IPS-15b (cell line): ENCODE data around the gene POP5.

Experiments used
- H3K27me3 ChIP-seq: one replicate; pipeline ENCODE4 v1.6.1; 2013; ENCODE audit warnings: low read length; ENCODE audit not compliant: control insufficient read depth, insufficient read depth
- H3K36me3 ChIP-seq: one replicate; pipeline ENCODE4 v1.6.1; 2013; ENCODE audit warnings: low read length; ENCODE audit not compliant: control insufficient read depth, insufficient read depth
- H3K4me1 ChIP-seq: one replicate; pipeline ENCODE4 v1.6.1; 2013; ENCODE audit warnings: mild to moderate bottlenecking, low read length; ENCODE audit not compliant: control insufficient read depth, insufficient read depth
- H3K4me3 ChIP-seq: one replicate; pipeline ENCODE4 v1.5.1; 2013; ENCODE audit warnings: low read depth, low read length
- H3K9ac ChIP-seq: one replicate; pipeline ENCODE4 v1.6.1; 2013; ENCODE audit warnings: low read depth, mild to moderate bottlenecking, low read length
- H3K9me3 ChIP-seq: one replicate; pipeline ENCODE4 v1.6.1; 2013; ENCODE audit warnings: mild to moderate bottlenecking, low read length; ENCODE audit not compliant: control insufficient read depth, insufficient read depth

Gene POP5

GRCh38 chr12:120546050-120546386 is 35.2 kb downstream of the POP5 start:
- peaks cover 5% of the 10 kb centered on the region for H3K36me3 ChIP-seq
- no peak overlapping the region for H3K4me3 ChIP-seq
- no peaks in the 10 kb centered on the region for H3K27me3 ChIP-seq
- H3K4me1 ChIP-seq: no peaks in the 10 kb centered on the region
- no peak overlapping the region for H3K9ac ChIP-seq
- no peaks in the 10 kb centered on the region for H3K9me3 ChIP-seq

GRCh38 chr12:120544691-120545090 is 36.5 kb downstream of the POP5 start:
- H3K9me3 ChIP-seq: no peaks in the 10 kb centered on the region
- H3K27me3 ChIP-seq: no peaks in the 10 kb centered on the region
- no peaks in the 10 kb centered on the region for H3K4me1 ChIP-seq
- no peak overlapping the region for H3K4me3 ChIP-seq
- peaks cover 5% of the 10 kb centered on the region for H3K36me3 ChIP-seq
- H3K9ac ChIP-seq: no peak overlapping the region

- Histone ChIP-seq H3K4me1 (peaks cover 6% of the 10 kb centered on the region), H3K4me3 (no peak overlapping the region), H3K27me3 (no peaks in the 10 kb centered on the region), H3K9me3 (no peaks in the 10 kb centered on the region), H3K36me3 (peaks cover 3% of the 10 kb centered on the region), H3K9ac (no peak overlapping the region)
Measured at GRCh38 chr12:120542166-120542565, 39.0 kb downstream of the POP5 start.

- Histone ChIP-seq H3K36me3 (peaks cover 3% of the 10 kb centered on the region), H3K9ac (no peak overlapping the region), H3K9me3 (no peaks in the 10 kb centered on the region), H3K4me1 (peaks cover 10% of the 10 kb centered on the region), H3K4me3 (no peak overlapping the region), H3K27me3 (no peaks in the 10 kb centered on the region)
Measured at GRCh38 chr12:120540445-120540844, 40.8 kb downstream of the POP5 start.

GRCh38 chr12:120539303-120539702 is 41.9 kb downstream of the POP5 start:
- H3K9me3 ChIP-seq: no peaks in the 10 kb centered on the region
- peaks cover 2% of the 10 kb centered on the region for H3K36me3 ChIP-seq
- H3K4me1 ChIP-seq: peaks cover 10% of the 10 kb centered on the region

GRCh38 chr12:120538281-120539156 is 42.7 kb downstream of the POP5 start:
- Histone ChIP-seq H3K4me3 (no peak overlapping the region), H3K4me1 (peaks cover 10% of the 10 kb centered on the region), H3K9me3 (no peaks in the 10 kb centered on the region), H3K9ac (peak overlapping the region; percentile 12), H3K27me3 (no peaks in the 10 kb centered on the region), H3K36me3 (no peaks in the 10 kb centered on the region)

More at GRCh38 chr12:120539303-120539702, 41.9 kb downstream of the POP5 start:
- Histone ChIP-seq H3K9ac (no peak overlapping the region), H3K4me3 (no peak overlapping the region), H3K27me3 (no peaks in the 10 kb centered on the region)

- Histone ChIP-seq H3K9ac (no peak overlapping the region), H3K27me3 (no peaks in the 10 kb centered on the region), H3K36me3 (no peaks in the 10 kb centered on the region), H3K4me1 (peaks cover 10% of the 10 kb centered on the region), H3K4me3 (no peak overlapping the region), H3K9me3 (no peaks in the 10 kb centered on the region)
Measured at GRCh38 chr12:120537856-120538220, 43.4 kb downstream of the POP5 start.

- H3K9ac ChIP-seq: no peak overlapping the region
- H3K4me3 ChIP-seq: peak overlapping the region; percentile 95
- no peaks in the 10 kb centered on the region for H3K9me3 ChIP-seq
- H3K36me3 ChIP-seq: no peaks in the 10 kb centered on the region
- H3K4me1 ChIP-seq: peaks cover 10% of the 10 kb centered on the region
- no peaks in the 10 kb centered on the region for H3K27me3 ChIP-seq
Measured at GRCh38 chr12:120536064-120536791, 45.0 kb downstream of the POP5 start.

- no peaks in the 10 kb centered on the region for H3K27me3 ChIP-seq
- H3K9ac ChIP-seq: peak overlapping the region; percentile 82
- H3K36me3 ChIP-seq: no peaks in the 10 kb centered on the region
- H3K9me3 ChIP-seq: no peaks in the 10 kb centered on the region
- peaks cover 10% of the 10 kb centered on the region for H3K4me1 ChIP-seq
- peak overlapping the region; percentile 95 for H3K4me3 ChIP-seq
Measured at GRCh38 chr12:120534703-120535655, 46.2 kb downstream of the POP5 start.

- H3K27me3 ChIP-seq: no peaks in the 10 kb centered on the region
- peaks cover 13% of the 10 kb centered on the region for H3K4me1 ChIP-seq
- no peaks in the 10 kb centered on the region for H3K9me3 ChIP-seq
- peak within 1 kb of the TSS; percentile 95 for H3K4me3 ChIP-seq
- no peaks in the 10 kb centered on the region for H3K36me3 ChIP-seq
- H3K9ac ChIP-seq: peak within 1 kb of the TSS; percentile 82
Measured at GRCh38 chr12:120534203-120534702, 46.9 kb downstream of the POP5 start, which contains the start of gene RNF10. Gene RNF10 (plus strand): TSS chr12:120534356. CDS start chr12:120534812, 456 bp downstream.

- H3K9me3 ChIP-seq: no peaks in the 10 kb centered on the region
- H3K36me3 ChIP-seq: no peaks in the 10 kb centered on the region
- H3K9ac ChIP-seq: no peak overlapping the region
- H3K4me1 ChIP-seq: peaks cover 8% of the 10 kb centered on the region
- no peaks in the 10 kb centered on the region for H3K27me3 ChIP-seq
- no peak overlapping the region for H3K4me3 ChIP-seq
Measured at GRCh38 chr12:120532701-120533238, 48.4 kb downstream of the POP5 start.
